T-helper 1 cell treated with Interleukin-12 subunit alpha and Interleukin-12 subunit beta and Interleukin-4 antibody, amounts not matched to agents 30 μg/mL and 1 μg/mL, for 36 hours (primary cell): ENCODE measurements around the gene GUCY2D.

ENCODE experiments used
- H3K27ac Mint-ChIP-seq: one replicate; pipeline ENCODE4 v1.8.0; 2021; ENCODE audit warnings: mild to moderate bottlenecking, mixed read lengths
- H3K27me3 Mint-ChIP-seq: one replicate; pipeline ENCODE4 v1.8.0; 2021; ENCODE audit warnings: low read depth, mixed read lengths
- H3K36me3 Mint-ChIP-seq: one replicate; pipeline ENCODE4 v1.8.0; 2021; ENCODE audit warnings: low read depth, mixed read lengths
- H3K4me1 Mint-ChIP-seq: one replicate; pipeline ENCODE4 v1.8.0; 2021; ENCODE audit warnings: low read depth, mixed read lengths
- H3K4me3 Mint-ChIP-seq: one replicate; pipeline ENCODE4 v1.8.0; 2021; ENCODE audit warnings: mild to moderate bottlenecking, moderate library complexity, mixed read lengths
- H3K9me3 Mint-ChIP-seq: one replicate; pipeline ENCODE4 v1.8.0; 2021; ENCODE audit warnings: mixed read lengths

GUCY2D gene

GRCh38 chr17:8041249-8041928, 39.0 kb downstream of the GUCY2D start:
- Mint-ChIP-seq H3K36me3 (no peaks in the 10 kb centered on the region), H3K27me3 (peaks cover 32% of the 10 kb centered on the region), H3K9me3 (peaks cover 6% of the 10 kb centered on the region), H3K27ac (no peak overlapping the region), H3K4me1 (no peaks in the 10 kb centered on the region), H3K4me3 (no peak overlapping the region)

DNA sequence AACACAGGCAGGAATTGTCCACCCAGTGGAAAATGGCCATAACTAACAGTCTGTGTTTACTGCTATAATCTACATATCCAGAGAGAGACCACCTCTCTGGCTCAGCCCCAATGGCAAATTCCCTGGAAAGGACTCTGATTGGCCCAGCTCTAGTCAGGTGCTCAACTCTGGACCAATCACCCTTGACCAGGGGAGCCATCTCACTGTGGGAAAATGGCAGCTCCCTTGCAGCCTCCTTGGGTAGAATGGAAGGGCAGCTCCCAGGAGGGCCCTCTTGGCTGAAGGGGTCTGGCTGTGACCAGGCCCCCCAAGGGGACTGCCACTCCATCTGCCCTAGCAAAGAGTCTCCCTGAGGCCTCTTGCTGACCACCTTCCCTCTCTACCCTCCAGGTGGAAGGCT, 39.6 kb downstream of the GUCY2D start:
- Mint-ChIP-seq H3K4me1 (no peaks in the 10 kb centered on the region), H3K27ac (no peak overlapping the region), H3K4me3 (no peak overlapping the region), H3K27me3 (peaks cover 32% of the 10 kb centered on the region), H3K36me3 (no peaks in the 10 kb centered on the region), H3K9me3 (peaks cover 6% of the 10 kb centered on the region)

DNA sequence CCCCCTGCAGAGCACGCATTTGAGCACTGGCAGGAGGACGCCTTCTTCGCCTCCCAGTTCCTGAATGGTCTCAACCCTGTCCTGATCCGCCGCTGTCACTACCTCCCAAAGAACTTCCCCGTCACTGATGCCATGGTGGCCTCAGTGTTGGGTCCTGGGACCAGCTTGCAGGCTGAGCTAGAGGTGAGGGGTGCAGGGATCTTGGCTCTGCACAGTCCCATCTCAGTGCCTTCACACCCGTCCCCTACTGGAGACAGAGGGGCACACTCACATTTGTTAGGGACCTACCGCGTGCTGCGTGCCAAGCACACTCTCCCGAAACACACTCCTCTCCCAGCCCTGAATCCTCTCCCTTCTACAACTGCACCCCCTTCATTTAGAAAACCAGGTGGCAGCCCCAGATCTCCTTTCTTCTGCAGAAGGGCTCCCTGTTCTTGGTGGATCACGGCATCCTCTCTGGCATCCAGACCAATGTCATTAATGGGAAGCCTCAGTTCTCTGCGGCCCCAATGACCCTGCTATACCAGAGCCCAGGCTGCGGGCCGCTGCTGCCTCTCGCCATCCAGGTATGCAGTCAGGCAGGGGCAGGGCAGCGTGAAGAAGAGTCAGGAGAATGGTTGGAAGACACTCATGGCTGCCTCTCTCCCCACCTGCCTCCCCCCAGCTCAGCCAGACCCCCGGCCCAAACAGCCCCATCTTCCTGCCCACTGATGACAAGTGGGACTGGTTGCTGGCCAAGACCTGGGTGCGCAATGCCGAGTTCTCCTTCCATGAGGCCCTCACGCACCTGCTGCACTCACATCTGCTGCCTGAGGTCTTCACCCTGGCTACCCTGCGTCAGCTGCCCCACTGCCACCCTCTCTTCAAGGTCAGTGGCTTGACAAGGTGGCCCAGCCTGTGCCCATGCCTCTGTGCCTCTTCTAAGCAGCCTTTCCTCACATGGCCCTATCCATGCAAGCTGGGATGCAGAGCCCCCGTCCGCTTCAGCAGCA, 42.7 kb downstream of the GUCY2D start:
- H3K4me1 Mint-ChIP-seq: no peaks in the 10 kb centered on the region

GRCh38 chr17:8046306-8046928, 44.0 kb downstream of the GUCY2D start:
- no peaks in the 10 kb centered on the region for H3K36me3 Mint-ChIP-seq
- H3K4me1 Mint-ChIP-seq: no peaks in the 10 kb centered on the region
- H3K27me3 Mint-ChIP-seq: peaks cover 3% of the 10 kb centered on the region
- H3K4me3 Mint-ChIP-seq: no peak overlapping the region
- no peaks in the 10 kb centered on the region for H3K9me3 Mint-ChIP-seq
- H3K27ac Mint-ChIP-seq: no peak overlapping the region

More for the DNA sequence above, 42.7 kb downstream of the GUCY2D start:
- H3K4me3 Mint-ChIP-seq: no peak overlapping the region
- peaks cover 16% of the 10 kb centered on the region for H3K27me3 Mint-ChIP-seq
- no peaks in the 10 kb centered on the region for H3K9me3 Mint-ChIP-seq
- no peak overlapping the region for H3K27ac Mint-ChIP-seq
- H3K36me3 Mint-ChIP-seq: no peaks in the 10 kb centered on the region

DNA sequence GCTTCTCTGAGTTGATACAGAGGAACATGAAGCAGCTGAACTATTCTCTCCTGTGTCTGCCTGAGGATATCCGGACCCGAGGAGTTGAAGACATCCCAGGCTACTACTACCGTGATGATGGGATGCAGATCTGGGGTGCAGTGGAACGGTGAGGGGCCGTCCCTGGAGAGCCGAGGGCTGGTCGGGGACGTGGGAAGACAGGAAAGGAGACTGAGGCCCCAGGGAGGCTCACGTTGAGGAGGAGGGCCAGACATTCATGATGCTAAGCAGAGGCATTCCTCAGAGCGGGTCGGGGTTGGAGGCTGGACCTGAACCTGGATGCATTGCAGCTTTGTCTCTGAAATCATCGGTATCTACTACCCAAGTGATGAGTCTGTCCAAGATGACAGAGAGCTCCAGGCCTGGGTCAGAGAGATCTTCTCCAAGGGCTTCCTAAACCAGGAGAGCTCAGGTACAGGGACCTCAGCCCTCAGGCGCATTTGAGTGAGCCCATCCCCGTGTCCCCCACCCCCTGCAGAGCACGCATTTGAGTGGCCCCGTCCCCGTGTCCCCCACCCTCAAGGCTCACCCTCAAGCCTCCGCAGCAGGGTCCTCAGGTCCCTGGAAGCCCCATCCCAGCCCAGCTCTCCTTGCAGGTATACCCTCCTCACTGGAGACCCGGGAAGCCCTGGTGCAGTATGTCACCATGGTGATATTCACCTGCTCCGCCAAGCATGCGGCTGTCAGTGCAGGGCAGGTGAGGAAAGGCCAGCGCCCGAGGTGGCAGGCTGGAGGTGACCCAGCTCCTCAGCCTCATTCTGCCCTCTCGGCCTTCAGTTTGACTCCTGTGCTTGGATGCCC, 44.7 kb downstream of the GUCY2D start:
- H3K9me3 Mint-ChIP-seq: no peaks in the 10 kb centered on the region
- no peak overlapping the region for H3K27ac Mint-ChIP-seq
- no peak overlapping the region for H3K4me3 Mint-ChIP-seq
- H3K36me3 Mint-ChIP-seq: no peaks in the 10 kb centered on the region
- H3K27me3 Mint-ChIP-seq: no peaks in the 10 kb centered on the region
- H3K4me1 Mint-ChIP-seq: no peaks in the 10 kb centered on the region

GRCh38 chr17:8047769-8048110, 45.3 kb downstream of the GUCY2D start:
- H3K27me3 Mint-ChIP-seq: no peaks in the 10 kb centered on the region

DNA sequence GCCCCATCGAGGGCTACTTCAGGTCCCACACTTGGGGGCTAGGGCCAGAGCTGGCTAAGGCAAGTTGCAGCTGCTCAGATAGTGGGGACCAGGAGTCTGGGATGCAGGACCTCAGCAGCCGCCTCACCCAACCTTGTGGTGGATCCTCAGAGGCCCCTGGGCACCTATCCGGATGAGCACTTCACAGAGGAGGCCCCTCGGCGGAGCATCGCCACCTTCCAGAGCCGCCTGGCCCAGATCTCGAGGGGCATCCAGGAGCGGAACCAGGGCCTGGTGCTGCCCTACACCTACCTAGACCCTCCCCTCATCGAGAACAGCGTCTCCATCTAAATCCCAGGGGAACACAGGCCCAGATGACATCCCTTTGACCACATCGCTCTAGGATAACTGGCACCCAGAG, 45.8 kb downstream of the GUCY2D start:
- Mint-ChIP-seq H3K4me3 (no peak overlapping the region), H3K36me3 (no peaks in the 10 kb centered on the region), H3K4me1 (no peaks in the 10 kb centered on the region), H3K27ac (no peak overlapping the region), H3K9me3 (no peaks in the 10 kb centered on the region), H3K27me3 (no peaks in the 10 kb centered on the region)

More at GRCh38 chr17:8047769-8048110, 45.3 kb downstream of the GUCY2D start:
- Mint-ChIP-seq H3K9me3 (no peaks in the 10 kb centered on the region), H3K27ac (no peak overlapping the region), H3K4me3 (no peak overlapping the region), H3K36me3 (no peaks in the 10 kb centered on the region), H3K4me1 (no peaks in the 10 kb centered on the region)

DNA sequence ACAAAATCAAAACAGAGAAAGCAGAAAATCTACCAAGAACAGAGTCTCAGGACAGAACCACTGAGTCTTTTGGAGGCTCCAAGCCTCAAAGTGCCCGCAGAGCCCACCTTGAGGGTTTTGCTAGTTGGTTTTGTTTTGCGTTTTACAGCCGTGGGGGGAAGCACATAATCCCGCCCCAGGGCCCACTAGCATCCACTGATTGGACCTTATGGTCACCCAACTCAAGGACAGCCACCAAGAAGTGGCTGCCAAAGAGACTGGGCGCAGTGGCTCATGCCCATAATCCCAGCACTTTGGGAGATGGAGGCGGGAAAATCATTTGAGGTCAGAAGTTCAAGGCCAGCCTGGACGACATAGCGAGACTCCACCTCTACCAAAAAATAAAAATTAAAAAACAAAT, 46.3 kb downstream of the GUCY2D start:
- Mint-ChIP-seq H3K27ac (no peak overlapping the region), H3K4me3 (no peak overlapping the region), H3K9me3 (no peaks in the 10 kb centered on the region), H3K36me3 (no peaks in the 10 kb centered on the region), H3K27me3 (no peaks in the 10 kb centered on the region), H3K4me1 (no peaks in the 10 kb centered on the region)

DNA sequence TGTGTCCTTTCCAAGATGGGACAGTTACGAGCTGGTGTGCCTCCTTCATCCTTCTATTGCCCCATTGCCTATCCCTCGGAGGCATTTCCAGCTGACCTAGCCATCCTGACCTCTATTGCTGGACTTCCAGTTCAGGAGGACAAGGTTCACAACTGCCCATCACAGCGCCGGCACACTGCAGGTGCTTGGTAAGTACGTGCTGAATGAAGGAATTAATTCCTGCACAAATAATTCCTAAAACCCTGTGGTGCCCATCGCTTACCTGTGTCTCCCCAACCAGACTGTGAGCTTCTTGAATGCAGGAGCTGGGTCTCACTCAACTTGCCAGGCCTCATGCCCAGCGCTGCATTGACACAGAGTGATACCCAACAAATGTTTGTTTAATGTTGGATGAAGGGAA, 49.4 kb downstream of the GUCY2D start:
- H3K36me3 Mint-ChIP-seq: no peaks in the 10 kb centered on the region
- H3K9me3 Mint-ChIP-seq: no peaks in the 10 kb centered on the region
- H3K27me3 Mint-ChIP-seq: peaks cover 7% of the 10 kb centered on the region
- H3K4me3 Mint-ChIP-seq: no peak overlapping the region
- no peak overlapping the region for H3K27ac Mint-ChIP-seq
- H3K4me1 Mint-ChIP-seq: peaks cover 9% of the 10 kb centered on the region

DNA sequence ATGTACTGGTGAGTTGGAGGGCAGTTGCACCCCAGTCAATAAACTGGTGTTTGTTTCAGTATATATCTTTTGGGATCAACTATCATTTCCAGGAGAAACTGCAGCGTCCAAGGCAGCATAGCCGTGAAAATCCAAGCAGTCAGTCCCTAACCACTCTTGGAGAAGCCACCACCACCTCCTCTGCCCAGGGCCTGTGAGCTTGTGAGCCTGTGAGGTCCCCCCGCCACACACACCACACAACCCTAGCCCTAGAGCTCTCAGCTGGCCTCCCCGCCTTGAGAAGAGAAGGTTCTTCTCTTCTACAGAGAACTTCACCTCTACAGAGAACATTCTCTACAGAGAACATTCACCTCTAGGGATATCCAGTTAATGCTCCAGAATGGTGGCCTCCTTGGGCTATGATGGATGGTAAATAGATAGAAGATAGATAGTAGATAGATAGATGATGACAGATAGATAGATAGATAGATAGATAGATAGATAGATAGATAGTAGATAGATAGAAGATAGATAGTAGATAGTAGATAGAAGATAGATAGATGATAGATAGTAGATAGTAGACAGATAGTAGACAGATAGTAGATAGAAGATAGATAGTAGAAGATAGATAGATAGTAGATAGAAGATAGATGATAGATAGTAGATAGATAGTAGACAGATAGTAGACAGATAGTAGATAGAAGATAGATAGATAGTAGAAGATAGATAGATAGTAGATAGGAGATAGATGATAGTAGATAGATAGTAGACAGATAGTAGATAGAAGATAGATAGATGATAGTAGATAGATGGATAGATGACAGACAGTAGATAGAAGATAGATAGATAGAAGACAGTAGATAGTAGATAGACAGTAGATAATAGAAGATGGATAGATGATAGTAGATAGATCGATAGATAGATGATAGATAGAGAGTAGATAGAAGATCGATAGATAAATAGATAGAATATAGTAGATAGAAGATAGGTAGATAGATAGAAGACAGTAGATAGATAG, 50.1 kb downstream of the GUCY2D start:
- H3K27ac Mint-ChIP-seq: no peak overlapping the region
- no peaks in the 10 kb centered on the region for H3K36me3 Mint-ChIP-seq
- peaks cover 11% of the 10 kb centered on the region for H3K4me1 Mint-ChIP-seq
- peaks cover 14% of the 10 kb centered on the region for H3K27me3 Mint-ChIP-seq
- no peaks in the 10 kb centered on the region for H3K9me3 Mint-ChIP-seq
- no peak overlapping the region for H3K4me3 Mint-ChIP-seq

- no peak overlapping the region for H3K27ac Mint-ChIP-seq
- H3K36me3 Mint-ChIP-seq: no peaks in the 10 kb centered on the region
These were observed 51.2 kb downstream of the GUCY2D start for GRCh38 chr17:8053600-8053999.

DNA sequence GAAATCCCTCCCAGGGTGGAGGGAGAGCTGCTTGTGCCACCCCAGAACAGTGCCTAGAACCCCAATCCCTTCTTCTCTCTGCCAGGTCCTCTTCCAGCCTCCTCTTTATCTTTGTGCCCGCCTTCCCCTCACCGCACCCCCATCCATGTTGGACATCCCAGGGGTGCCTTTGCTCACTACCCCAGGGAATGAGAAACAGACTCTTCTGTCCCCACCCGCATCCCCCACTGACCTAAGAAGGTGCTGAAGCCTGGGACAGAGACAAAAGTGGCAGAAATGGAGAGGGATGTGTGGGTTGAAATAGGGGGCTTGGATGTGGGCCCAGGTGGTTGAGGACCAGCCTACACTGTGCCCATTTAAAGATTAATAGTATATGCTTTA, 53.4 kb downstream of the GUCY2D start:
- H3K4me3 Mint-ChIP-seq: no peak overlapping the region

More at GRCh38 chr17:8053600-8053999, 51.2 kb downstream of the GUCY2D start:
- Mint-ChIP-seq H3K4me1 (peaks cover 11% of the 10 kb centered on the region), H3K9me3 (no peaks in the 10 kb centered on the region), H3K27me3 (peaks cover 18% of the 10 kb centered on the region), H3K4me3 (no peak overlapping the region)

GRCh38 chr17:8056232-8056975, 54.0 kb downstream of the GUCY2D start:
- Mint-ChIP-seq H3K9me3 (no peaks in the 10 kb centered on the region), H3K4me3 (no peak overlapping the region), H3K27ac (no peak overlapping the region), H3K36me3 (no peaks in the 10 kb centered on the region), H3K4me1 (peaks cover 18% of the 10 kb centered on the region), H3K27me3 (peaks cover 44% of the 10 kb centered on the region)

More for the DNA sequence above, 53.4 kb downstream of the GUCY2D start:
- H3K36me3 Mint-ChIP-seq: no peaks in the 10 kb centered on the region
- no peaks in the 10 kb centered on the region for H3K9me3 Mint-ChIP-seq
- peaks cover 38% of the 10 kb centered on the region for H3K27me3 Mint-ChIP-seq
- no peak overlapping the region for H3K27ac Mint-ChIP-seq
- peaks cover 18% of the 10 kb centered on the region for H3K4me1 Mint-ChIP-seq
